COLO829 (cell line): Measurements from ENCODE around the gene SLC4A4.

ENCODE experiments used
- DNase-seq: peaks from one replicate; pipeline ENCODE4 v3.0.0; 2012; ENCODE audit warnings: low spot score

The SLC4A4 gene

DNA sequence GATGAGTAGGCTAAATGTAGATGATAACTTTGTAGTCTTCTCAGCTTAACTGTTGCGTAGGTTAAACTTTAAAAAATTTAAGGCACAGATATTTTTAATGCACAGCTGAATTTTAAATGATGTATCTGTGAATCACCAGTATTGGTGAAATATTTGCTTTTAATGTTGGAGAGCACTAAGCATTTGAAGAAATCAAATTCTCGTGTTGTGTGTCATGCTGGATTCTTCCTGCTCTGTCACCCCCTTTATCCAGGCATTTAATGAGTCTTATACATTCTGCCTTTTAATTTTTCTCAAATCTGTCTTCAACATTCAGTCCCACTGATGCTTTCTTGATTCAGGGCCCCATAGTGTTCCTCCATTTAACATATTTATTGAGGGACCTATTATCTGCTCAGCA, 76.7 kb downstream of the SLC4A4 start:
- DNase-seq = no peak

DNA sequence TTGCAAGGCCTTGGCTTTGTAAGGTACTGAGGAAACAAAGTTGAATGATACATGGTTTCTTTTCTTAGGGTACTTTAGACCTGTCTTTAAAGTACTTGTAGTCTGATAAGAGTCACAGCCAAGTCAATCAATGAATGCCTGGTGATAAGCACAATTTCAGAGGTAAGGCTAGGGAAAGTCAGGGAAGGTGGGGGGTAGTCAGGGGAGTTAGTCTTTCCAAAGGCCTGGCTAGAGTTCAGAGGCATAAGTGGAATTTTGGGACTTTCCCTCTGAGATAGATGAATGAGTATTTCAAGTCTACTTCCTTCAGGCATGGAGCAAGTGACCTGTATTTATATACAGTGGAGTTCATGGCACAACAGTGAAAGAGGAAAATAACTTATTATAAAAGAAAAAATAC, 78.3 kb downstream of the SLC4A4 start:
- no peak for DNase-seq

DNA sequence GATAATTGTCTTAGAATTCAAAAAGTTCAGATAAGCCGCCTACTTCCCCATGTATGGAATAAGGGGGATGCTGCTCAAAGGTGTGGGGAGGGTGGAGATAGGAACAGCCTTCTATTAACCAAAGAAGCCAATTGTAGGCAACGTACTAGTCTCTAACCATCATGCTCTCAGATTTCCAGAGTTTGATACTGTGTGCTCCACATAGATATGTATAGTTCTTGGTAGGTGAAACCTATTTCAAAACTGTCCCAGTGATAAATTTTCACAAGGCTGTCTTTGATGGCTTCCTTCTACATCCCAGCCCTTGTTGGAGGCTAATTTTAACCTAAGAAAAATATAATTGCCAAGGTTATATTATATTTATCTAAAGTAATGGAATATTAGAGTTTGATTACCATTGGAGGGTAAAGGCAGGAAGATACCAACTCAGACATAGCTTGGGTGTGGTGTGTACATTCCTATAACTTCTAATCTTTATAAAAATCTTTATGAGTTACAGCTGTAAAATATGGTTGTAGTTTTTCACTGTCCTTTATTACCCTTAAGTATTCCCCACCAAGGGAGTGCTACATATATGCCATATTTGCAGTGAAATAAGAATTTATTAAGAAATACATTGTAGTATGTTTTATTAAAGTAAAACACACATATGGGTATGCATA, 87.7 kb downstream of the SLC4A4 start:
- no peak for DNase-seq

DNA sequence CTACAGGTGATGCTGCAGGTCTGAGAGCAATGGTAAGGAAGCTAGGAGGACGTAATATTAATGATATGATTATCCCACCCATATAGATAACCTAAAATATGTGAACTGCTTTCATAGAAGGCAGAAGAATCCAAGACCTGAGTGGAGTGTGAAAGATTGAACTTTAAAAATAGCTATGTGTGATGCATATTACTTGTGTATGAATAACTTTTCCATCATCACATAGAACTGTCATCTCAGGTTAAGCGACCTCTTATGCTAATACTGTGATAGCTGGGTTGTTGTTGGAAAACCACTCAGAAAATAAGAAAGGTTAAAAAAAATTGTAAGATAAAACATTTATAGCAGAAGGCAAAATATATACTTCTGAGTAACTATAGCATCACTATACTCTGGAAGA, 90.3 kb downstream of the SLC4A4 start:
- no peak for DNase-seq

DNA sequence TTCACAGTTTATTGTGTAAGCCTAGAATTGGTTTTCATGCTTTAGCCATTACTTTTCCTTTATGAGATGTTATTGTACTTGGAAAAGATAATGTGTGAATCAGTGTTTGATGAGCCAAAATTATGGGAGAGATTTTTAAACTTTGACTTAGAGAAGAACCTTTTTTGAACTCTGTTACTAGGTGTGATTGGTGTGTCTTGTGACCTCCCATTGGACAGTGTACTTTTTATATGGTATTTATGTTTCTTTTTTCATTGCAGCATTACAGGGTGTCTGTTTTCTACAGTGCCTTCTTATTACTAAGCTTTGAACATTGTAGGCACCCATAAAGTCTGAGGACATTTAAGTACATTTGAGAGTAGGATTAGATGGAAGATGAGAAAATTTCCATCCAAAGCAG, 91.1 kb downstream of the SLC4A4 start:
- no peak for DNase-seq

DNA sequence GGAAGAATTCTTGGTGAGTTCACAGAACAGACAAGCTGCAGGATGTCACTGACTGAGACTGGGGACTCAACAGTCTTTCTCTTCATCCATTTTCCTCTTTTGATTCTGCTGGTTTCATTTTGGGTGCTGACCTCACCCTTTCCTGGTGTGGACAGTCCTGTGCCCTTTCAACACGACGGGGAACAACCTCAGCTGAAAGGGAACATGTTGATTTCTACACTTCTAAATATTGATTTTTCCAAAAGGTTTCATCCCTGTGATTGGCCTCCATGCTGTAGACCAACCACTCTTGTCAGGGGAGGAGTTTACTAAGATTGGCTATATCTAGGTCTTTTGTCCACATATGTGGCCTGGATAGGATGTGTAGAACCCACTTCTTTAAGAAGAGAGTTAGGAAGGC, 91.8 kb downstream of the SLC4A4 start:
- no peak for DNase-seq

DNA sequence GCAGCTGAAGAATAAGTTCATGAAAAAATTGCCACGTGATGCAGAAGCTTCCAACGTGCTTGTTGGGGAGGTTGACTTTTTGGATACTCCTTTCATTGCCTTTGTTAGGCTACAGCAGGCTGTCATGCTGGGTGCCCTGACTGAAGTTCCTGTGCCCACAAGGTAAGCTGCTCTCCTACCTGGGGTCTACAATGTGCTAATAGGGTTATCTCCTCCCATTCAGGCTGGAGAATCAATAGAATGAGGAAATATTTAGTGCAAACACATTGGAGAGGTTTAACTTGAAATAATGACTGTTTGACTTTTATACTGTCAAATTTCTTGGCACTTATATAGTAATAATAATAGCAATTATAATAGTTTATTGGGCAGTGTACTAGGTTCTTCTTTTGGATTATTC, 101.8 kb downstream of the SLC4A4 start:
- no peak for DNase-seq

DNA sequence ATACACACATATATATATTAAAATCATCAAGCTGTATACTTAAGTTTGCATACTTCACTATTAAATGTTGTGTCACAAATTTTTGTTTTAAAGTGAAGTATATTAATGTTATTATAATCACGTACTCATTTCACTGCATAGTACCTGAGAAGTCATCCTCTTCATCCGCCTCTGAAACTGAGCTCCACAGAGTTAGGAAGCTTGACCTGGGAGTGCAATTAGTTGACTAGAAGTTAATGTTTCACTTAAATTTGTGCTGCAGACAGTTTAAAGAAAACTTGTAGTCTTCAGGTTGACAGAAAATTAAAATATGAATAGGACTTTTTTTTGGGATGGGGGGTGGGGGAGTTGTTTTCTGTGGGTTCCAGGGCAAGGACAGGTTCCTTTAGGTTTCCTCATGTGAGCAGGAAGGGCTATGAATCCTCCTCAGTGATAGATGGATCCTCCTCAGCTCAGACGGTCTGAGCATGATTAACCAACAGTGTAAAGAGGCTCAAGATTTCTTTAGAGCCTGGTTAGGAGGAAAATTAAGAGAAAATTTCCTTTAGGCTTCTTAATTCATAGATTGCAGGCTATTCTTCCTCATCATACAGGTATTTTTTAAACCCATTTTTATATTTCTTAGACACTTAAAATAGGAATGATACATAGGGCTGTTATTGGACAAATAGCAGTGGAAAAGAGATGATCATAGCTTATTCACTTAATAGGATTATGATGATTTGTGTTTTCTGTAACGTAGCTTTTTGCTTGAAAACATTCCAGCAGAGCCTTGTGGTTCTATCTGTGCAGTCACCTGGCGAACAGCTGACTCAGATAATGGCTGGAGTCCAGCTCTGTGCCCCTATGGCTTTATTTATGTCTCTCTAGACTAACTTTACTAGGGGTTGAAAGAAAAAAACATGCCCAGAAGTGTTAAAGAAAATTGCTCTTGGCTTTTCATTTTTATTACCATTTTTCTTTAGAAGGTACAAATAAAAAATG, 102.7 kb downstream of the SLC4A4 start:
- DNase-seq = no peak

DNA sequence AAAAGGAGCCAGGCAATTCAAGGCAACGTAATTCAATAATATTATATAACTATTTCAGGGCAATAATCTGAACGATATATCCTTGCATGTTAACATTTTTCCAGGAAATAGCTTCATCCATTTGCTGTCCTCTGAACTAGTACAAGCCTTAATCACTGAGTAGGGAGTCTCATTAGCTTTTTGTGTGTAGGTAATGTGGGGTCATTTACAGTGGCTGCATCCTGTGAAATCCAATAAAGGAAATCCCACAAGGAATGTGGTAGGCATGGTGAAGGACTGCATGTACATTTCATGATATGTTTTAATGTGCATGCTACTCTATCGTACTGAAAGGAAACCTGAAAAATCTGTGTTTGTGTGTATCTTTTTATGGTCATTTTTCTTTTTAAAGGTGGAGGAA, 103.5 kb downstream of the SLC4A4 start:
- DNase-seq = no peak

DNA sequence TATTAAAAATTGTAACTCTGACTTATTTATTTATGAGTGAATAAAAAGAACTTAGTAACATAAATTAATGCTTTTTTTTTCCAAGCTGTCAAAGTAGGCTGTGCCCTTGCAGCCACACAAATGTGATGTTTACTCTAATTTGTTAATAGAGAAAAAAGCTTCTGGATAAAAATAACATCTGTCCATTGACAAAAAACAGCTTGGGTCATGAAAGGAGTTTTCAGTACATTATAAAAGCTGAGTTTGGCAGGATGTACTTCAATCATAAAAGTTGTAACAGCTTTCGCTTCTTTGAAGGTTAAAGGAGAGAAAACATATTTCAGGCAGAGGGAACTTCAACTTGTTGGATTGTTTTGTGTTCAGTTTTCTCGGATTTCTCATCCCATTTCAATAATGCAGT, 105.6 kb downstream of the SLC4A4 start:
- no peak for DNase-seq

DNA sequence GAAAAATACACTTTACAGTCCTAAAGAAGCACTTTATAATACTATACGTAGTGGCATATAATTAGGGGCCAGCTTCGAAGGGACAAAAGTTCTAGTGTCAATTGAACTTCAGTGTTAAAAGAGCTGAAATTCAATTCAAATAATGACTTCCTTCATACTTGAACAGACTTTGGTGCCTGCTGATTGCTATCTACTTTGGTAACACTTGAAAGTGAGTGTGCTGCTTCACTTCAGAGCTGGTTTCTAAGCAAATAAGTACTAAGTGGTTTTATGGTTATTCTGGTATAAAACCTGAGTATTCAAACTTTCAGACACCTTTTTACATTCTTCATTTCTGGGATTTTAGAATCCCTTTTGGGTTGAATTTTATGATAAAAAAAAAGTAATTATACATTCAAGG, 107.0 kb downstream of the SLC4A4 start:
- peak; percentile 40 for DNase-seq

DNA sequence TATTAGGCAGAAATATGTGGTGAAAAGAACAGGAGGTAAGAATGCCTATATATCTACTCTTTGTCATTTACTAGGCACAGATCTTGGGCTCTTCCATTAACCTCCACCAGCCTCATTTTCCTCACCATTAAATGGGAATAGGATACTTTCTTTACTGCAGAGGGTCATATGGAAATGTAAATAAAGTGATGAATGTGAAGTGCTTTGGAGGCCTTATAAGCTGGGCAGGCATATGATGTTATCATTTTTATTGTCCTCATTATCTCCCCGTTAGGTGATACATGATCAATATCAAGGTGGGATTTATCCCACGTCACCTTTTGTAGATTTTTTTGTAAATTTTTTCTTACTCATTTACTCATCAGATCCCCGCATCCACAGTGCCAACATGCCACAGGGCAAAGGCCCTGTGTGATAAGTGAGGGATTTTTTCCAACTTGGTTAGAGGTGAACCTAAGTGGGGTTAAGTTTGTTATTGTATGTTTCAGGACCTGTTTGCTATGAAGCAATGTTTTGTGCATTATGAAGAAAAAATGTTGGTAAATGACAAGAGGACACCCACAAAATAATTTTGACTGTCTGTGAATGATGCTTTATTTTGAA, 107.8 kb downstream of the SLC4A4 start:
- no peak for DNase-seq

DNA sequence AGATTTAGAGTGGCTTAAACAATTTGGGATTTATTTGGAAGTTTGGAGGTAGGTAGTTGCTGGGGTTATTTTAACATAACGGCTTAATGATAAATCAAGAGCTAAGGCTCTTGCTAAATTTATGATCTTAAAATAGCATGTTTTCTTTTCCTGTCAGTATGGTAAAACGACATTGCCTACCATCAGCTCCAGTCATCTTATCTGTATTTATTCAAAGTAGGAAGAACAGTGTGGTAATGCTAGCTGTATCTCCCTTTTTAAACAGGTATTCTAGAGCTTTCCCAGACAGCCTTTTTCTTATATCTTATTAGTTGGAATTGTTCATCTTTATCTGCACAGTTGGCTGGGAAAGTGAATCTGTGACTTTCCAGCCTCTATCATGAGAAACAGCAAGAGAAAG, 110.2 kb downstream of the SLC4A4 start:
- DNase-seq = no peak

DNA sequence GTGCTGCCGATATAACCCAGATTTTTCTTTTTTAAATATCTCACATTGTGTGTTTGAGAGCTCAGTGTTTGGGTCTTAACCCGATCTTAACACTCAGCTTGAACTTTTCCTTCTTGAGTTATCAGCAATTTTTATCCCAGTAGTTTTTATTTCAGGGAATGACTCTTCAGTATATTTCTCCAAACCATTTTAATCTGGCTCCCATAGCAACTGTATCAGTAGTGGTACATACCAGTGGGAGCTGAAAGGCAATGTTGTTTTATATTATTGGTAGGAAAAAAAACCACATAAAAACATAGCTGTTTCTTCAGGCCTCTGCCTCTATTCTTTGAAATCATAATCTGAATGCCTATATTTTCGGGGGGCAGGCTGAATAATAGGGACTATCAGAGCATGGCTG, 111.1 kb downstream of the SLC4A4 start:
- DNase-seq = no peak

DNA sequence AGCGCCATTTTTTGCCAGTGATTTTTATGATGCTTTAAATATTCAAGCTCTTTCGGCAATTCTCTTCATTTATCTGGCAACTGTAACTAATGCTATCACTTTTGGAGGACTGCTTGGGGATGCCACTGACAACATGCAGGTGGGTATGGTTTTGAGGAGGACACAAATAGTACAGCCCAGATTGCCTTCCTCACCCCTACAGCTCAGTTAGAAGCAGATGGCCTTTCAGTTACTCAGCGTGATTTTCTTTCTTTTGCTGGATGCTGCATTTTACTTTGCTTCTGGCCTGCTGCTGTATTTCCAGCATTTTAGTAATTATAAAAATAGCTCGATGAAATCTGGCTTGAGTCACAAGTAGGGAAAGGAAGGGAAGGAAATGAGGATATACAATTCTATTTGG, 114.7 kb downstream of the SLC4A4 start:
- no peak for DNase-seq

DNA sequence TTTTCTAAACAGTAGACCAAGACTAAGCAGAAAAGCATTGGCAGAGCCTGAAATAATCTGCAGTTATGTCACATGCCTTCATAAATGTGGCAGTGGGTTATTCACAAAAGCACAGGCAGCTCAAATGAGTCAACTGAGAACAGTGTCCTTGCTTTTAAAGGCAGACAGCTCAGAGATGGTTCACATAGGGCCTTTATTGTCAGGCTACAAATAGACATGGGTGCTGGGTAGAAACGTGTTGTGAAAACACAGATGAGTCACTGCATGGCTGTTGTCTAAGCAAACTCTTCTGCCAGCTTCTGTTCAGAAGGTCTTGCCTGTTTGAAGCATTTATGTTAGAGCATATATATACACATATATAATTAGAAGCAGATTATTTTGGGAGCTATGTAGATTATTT, 118.0 kb downstream of the SLC4A4 start:
- DNase-seq = peak; percentile 90

DNA sequence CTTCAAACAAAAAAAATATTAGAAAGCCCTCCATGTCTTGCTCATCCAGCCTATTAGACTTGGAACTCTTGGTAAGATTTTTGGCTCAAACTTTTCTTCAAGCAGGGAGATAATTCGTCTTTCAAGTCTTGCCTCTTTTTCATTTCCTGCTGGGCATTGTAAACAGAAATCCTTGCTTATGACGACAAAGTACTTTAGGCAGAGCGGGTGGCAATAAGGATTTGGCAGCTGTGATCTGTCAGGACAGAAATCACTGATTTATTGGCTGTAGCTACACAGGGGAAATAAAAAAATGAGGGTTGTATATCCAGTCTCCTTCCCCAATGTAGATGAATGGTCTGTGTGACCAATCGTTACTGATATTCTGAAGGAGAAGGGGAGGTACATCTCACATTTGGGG, 121.6 kb downstream of the SLC4A4 start:
- DNase-seq = no peak

DNA sequence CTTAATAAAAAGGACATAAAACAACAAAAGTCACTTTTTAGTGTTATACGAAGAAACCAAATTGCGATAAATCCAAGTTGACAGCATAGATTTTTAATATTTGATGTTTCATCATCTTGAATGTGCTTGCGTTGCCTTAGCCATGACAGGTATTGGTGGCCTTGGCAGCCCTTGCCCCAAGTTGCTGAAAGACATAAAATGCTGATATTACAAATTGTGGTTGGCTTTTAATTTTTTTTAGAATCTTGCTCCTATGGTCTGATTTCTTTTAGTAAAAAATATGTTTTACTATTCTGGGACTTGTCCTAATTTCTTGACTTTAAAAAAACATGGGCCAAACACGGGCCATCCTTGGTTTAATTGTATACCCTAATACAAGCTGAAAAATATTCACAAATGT, 122.6 kb downstream of the SLC4A4 start:
- no peak for DNase-seq

DNA sequence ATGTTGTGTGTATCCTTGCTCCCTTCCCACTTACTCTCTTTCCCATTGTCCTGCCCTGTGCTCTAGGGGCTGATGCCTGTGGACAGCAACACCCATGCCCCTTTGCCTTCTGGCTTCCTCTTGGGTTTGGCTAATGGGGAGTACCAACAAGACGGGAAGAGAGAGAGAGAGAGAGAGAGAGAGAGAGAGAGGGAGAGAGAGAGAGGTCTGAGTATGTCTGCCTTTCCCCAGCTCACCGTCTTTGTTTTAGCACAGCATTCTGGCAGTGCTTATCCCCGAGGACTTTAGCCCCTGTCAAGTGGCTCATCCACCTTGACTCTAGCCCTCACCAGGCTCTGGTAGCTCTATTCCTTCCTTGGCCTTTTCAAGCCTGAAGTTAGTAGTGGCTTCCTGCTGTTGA, 128.0 kb downstream of the SLC4A4 start:
- DNase-seq = no peak

DNA sequence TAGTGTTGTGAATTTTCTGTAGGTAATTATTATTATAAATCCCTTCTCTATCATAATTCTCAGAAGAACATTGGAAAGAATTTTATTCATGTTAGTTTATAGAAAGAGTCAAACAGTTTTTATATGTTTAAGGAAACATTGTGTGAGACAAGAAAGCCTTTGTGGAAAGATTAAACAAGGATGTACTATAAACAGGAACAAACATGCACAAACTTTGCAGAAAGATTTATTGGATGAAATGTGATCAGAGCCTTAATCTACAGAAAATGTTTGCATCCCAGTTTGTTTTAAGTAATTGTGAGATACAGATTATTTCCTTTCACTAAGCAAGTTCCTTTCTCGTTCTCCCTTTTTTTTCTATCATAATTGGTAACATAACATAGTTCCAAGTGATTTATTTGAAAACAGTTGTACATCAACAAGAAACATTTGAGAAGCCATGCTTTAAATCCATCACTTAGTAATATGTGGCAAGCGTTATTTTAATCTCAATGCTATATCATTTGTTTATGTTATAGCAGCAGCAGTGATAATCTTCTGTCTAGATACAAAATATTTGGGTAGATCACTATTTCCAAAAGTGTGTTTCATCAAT, 129.4 kb downstream of the SLC4A4 start:
- DNase-seq = no peak

DNA sequence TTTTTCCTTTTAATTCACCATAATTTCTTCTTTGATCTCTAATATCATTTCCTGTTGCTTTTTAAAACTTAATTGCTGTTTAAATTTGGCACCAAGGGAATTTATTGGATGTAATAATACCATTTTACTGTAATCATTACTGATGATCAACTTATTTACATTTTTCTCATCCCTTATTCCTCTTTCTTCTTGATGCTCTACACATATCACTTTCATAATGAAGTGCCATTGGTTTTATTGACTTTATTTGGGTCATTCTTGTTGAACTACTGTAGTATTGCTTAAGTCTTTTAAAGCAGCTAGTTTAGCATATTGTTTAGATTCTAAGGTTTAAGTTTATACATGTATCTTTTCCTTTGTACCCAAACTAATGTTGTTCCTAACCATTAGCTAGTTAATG, 130.7 kb downstream of the SLC4A4 start:
- DNase-seq = no peak

DNA sequence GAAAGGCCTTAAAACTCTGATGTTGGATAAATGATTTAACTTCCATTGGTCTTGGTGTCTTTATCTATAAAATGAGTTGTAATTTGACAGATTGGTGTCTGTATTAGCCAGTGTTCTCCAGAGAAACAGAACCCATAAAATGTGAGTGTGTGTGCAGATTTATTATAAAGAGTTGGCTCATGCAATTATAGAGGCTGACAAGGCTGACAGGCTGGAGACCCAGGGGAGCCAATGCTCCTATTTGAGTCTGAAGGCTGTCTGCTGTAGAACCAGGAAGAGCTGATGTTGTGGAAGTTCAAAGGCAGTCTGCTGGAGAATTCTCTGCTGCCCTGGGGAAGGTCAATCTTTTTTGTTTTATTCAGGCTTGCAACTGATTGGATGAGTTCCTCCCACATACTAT, 131.7 kb downstream of the SLC4A4 start:
- DNase-seq = no peak

DNA sequence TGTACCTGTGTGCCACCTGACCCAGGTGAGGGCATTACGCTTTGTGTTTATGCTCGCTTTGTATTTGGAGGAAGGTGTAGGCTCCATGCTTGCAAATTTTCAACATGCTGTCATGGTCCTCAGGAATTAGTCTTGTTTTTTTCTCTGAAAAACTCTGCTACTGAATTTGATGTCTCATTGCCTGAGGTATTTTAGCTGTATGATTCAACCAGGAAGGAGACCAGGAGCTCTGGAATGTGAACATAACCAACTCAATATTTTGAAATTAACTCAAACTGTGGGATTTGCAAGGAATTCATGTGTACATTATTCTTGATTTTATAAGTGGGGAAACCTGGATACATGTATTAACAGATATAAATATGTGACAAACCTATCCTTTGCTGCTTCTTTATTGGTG, 134.1 kb downstream of the SLC4A4 start:
- no peak for DNase-seq
